Measurements from ENCODE around the gene EXOC6B.

DNA sequence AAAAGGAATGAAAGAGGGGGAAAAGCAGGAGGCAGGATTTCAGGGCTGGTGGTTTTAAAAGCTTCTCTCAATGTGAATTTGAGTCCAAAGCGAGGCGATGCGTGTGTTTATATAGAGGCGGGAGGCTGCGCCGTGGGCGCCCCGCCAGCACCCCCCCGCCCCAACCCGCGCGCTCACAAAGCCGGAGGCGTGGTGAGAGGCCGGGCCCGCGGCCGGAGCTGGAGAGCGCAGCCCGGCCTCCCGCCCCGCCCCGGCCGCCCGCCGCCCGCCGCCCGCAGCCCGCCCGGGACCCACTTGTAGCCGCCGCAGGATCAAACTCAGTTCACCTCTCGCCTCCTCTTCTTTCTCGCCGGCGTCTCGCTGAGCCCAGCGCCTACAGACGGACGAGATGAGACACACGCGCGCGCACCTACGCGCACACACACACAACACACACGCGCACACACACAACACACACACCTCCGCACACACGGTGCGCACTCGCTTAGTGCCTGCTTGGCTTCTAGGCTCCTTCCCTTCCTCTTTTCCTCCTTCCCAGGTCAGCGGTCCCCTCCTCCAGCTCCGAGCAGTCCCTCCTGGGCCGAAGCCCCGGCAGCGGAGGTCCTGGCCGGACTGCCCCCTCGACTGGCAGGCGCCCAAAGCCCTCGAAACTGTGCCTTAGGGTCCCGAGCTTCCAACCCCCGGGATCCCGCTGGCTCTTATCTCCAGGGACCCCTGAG lies 676.8 kb downstream of the EXOC6B start:
- TF ChIP-seq, protein P1, sequence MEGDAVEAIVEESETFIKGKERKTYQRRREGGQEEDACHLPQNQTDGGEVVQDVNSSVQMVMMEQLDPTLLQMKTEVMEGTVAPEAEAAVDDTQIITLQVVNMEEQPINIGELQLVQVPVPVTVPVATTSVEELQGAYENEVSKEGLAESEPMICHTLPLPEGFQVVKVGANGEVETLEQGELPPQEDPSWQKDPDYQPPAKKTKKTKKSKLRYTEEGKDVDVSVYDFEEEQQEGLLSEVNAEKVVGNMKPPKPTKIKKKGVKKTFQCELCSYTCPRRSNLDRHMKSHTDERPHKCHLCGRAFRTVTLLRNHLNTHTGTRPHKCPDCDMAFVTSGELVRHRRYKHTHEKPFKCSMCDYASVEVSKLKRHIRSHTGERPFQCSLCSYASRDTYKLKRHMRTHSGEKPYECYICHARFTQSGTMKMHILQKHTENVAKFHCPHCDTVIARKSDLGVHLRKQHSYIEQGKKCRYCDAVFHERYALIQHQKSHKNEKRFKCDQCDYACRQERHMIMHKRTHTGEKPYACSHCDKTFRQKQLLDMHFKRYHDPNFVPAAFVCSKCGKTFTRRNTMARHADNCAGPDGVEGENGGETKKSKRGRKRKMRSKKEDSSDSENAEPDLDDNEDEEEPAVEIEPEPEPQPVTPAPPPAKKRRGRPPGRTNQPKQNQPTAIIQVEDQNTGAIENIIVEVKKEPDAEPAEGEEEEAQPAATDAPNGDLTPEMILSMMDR (IDR thresholded peaks at IDR 0.05; ENCODE audit: low read depth, low read length) = no peak
- no peak for TF ChIP-seq EZH2phosphoT487 (IDR thresholded peaks at IDR 0.05; ENCODE audit: low read depth)
